ENCODE measurements around the gene RPUSD3.

Gene RPUSD3

GRCh38 chr3:9804996-9805395, 38.8 kb downstream of the RPUSD3 start:
- DNase-seq (ENCODE audit: low spot score) = no peak

- no peak for DNase-seq (ENCODE audit: low spot score)
These were observed 40.3 kb downstream of the RPUSD3 start for GRCh38 chr3:9803494-9803893.

- no peak for DNase-seq (ENCODE audit: low spot score)
These were observed 43.3 kb downstream of the RPUSD3 start for GRCh38 chr3:9800529-9800928.

GRCh38 chr3:9797196-9797945, 46.4 kb downstream of the RPUSD3 start:
- DNase-seq (ENCODE audit: low spot score) = no peak

GRCh38 chr3:9795207-9795606, 48.6 kb downstream of the RPUSD3 start:
- DNase-seq (ENCODE audit: low spot score) = peak; percentile 33

DNA sequence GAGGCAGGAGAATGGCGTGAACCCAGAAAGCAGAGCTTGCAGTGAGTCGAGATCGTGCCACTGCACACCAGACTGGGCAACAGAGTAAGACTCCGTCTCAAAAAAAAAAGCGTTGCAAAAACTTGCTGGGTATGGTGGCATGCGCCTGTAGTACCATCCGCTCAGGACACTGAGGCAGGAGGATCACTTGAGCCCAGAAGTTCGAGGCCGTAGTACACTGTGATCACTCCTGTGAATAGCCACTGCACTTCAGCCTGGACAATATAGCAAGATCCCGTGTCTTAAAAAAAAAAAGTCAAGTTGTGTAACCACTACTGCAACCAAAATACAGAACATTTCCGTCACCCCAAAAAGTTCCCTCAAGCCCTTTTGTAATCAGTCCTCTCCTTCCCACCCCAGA, 49.4 kb downstream of the RPUSD3 start:
- DNase-seq (ENCODE audit: low spot score) = no peak

GRCh38 chr3:9793161-9793781, 50.5 kb downstream of the RPUSD3 start:
- DNase-seq (ENCODE audit: low spot score) = no peak

- DNase-seq (ENCODE audit: low spot score) = peak; percentile 95
These were observed 51.2 kb downstream of the RPUSD3 start, which contains the start of the genes ARPC4 and TADA3 for GRCh38 chr3:9792405-9793160. Gene ARPC4 (plus strand): TSS chr3:9793082. CDS start chr3:9793122, 40 bp downstream. Gene TADA3 (minus strand): TSS chr3:9792473. CDS start chr3:9791466, 1,007 bp downstream.

DNA sequence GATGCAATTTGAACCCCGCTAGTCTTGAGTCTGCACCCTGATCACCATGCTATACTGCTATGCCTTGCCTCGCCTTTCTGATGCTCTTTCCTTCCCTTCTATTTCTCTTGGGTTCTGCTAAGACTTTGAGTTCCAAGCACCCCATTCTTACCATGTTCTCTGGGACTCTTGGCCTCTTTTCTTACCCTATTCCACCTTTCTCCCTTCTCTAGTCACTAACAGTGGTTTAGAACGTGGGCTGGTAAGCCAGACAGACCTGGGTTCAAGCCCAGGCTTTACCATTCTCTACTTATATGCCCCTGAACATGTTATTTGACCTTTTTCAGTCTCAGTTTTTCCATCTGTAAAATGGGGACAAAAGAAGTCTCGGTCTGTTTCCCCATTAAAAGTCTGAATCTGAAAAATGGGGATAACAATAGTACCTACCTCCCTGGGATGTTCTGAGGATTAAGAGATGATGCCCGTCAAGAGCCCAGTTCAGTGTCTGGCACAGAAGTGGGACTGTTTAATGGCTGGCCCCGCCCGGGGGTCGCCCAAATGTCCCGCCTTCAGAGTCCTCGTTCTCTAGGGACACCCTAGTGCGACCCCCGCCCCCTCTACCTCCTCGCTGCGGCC, 51.9 kb downstream of the RPUSD3 start:
- no peak for DNase-seq (ENCODE audit: low spot score)

- no peak for DNase-seq (ENCODE audit: low spot score)
These were observed 52.7 kb downstream of the RPUSD3 start for GRCh38 chr3:9791127-9791526.
